ENCODE results near the gene SLC24A5. TPM values are rescaled to one million over a fixed set of nuclear protein-coding genes. Genes with fewer than 3 reads are reported as not detected.

Gene SLC24A5
- not detected in 2 replicates for polyA plus RNA-seq (2013)

DNA sequence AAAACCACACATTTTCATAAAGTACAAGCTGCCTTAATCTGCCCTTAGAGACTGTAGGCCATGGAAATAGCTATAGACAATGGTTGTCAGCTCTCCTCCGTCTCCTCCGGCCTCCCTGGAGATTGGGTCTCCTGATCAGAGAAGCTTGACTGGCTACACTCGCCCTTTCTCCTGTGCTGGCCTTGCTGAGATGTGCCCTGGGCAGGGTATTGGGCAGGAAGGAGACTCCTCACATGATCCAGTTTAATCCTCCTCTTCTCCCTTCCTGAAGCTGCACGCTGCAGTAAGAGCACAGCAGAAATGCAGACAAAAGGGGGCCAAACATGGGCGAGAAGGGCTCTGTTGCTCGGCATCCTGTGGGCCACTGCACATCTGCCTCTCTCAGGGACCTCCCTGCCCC lies at the start of gene SLC24A5:
TSS of gene SLC24A5 (plus strand) at position 246 of the 400 bp plus-strand sequence. CDS start at position 301, 55 bp downstream.
- Histone ChIP-seq H3K4me2 (ENCODE audit: low read length) (no peak within 1 kb of the TSS), H2BK5ac (ENCODE audit: low read depth, low read length, poor library complexity) (no peak within 1 kb of the TSS), H3K4me3 (ENCODE audit: low read depth, low read length) (no peak within 1 kb of the TSS), H3K27me3 (ENCODE audit: insufficient read depth, low read length) (no peaks in the 10 kb centered on the region), H3K4ac (ENCODE audit: low read depth, low read length) (no peak within 1 kb of the TSS), H4K91ac (ENCODE audit: low read depth, low read length) (no peak within 1 kb of the TSS), H3K79me2 (ENCODE audit: control insufficient read depth, insufficient read depth, low read length, poor library complexity) (no peaks in the 10 kb centered on the region), H4K12ac (ENCODE audit: low read depth, low read length) (peak within 1 kb of the TSS; percentile 18), H4K8ac (ENCODE audit: low read depth, low read length) (no peak within 1 kb of the TSS), H3K79me1 (ENCODE audit: low read length) (no peaks in the 10 kb centered on the region), H3K23ac (ENCODE audit: low read length) (no peak within 1 kb of the TSS), H2BK12ac (ENCODE audit: low read length) (no peak within 1 kb of the TSS), H3K18ac (ENCODE audit: low read length) (no peak within 1 kb of the TSS), H2AFZ (ENCODE audit: insufficient read depth, low read length, poor library complexity) (no peak within 1 kb of the TSS), H2BK120ac (ENCODE audit: insufficient read depth, low read length, poor library complexity) (no peak within 1 kb of the TSS), H3K27ac (ENCODE audit: low read depth, low read length) (no peak within 1 kb of the TSS), H3K9me3 (ENCODE audit: insufficient read depth, low read depth, low read length) (peaks cover 1% of the 10 kb centered on the region), H3K4me1 (ENCODE audit: control insufficient read depth in 1 of 2, insufficient read depth in 2 of 2, low read length in 2 of 2) (no peaks in the 10 kb centered on the region), H3K9ac (ENCODE audit: low read length) (no peak within 1 kb of the TSS), H2AK5ac (ENCODE audit: low read length) (no peak within 1 kb of the TSS), H3K14ac (ENCODE audit: low read length) (no peak within 1 kb of the TSS), H3K36me3 (ENCODE audit: control insufficient read depth in 1 of 2, insufficient read depth in 2 of 2, low read length in 2 of 2) (no peaks in the 10 kb centered on the region)
- WGBS (ENCODE audit: extremely low coverage, insufficient coverage, insufficient read length) = no CpG with 5 or more reads among the region's 6 CpGs
- DNase-seq = no peak

DNA sequence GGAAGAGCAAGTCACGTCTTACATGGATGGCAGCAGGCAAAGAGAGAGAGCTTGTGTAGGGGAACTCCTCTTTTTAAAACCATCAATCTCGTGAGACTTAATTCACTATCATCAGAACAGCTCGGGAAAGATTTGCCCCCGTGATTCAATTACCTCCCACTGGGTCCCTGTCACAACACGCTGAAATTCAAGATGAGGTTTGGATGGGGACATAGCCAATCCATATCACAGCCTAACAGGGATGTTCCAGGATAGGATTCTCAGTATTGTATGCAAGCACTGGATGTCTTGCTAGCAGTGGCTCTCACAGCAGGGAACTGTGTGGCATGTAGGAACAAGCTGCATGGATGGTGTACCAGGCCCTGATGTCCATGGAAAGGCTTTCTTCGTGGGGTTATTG lies 47.8 kb upstream of the SLC24A5 start:
- no peak overlapping the region for H4K8ac ChIP-seq (ENCODE audit: low read depth, low read length)
- no peak overlapping the region for H4K12ac ChIP-seq (ENCODE audit: low read depth, low read length)
- H3K4me3 ChIP-seq (ENCODE audit: low read depth, low read length) = peak overlapping the region; percentile 34
- peaks cover 3% of the 10 kb centered on the region for H3K9me3 ChIP-seq (ENCODE audit: insufficient read depth, low read depth, low read length)
- no peak overlapping the region for H3K4me2 ChIP-seq (ENCODE audit: low read length)
- H3K9ac ChIP-seq (ENCODE audit: low read length) = no peak overlapping the region
- H3K79me1 ChIP-seq (ENCODE audit: low read length) = no peaks in the 10 kb centered on the region
- no peak overlapping the region for H2BK120ac ChIP-seq (ENCODE audit: insufficient read depth, low read length, poor library complexity)
- H2BK5ac ChIP-seq (ENCODE audit: low read depth, low read length, poor library complexity) = no peak overlapping the region
- H3K18ac ChIP-seq (ENCODE audit: low read length) = no peak overlapping the region
- no peak overlapping the region for H2AFZ ChIP-seq (ENCODE audit: insufficient read depth, low read length, poor library complexity)
- DNase-seq = no peak
- no peak overlapping the region for H2AK5ac ChIP-seq (ENCODE audit: low read length)
- H3K4ac ChIP-seq (ENCODE audit: low read depth, low read length) = no peak overlapping the region
- H3K23ac ChIP-seq (ENCODE audit: low read length) = peak overlapping the region; percentile 42
- no peaks in the 10 kb centered on the region for H3K36me3 ChIP-seq (ENCODE audit: control insufficient read depth in 1 of 2, insufficient read depth in 2 of 2, low read length in 2 of 2)
- H3K14ac ChIP-seq (ENCODE audit: low read length) = no peak overlapping the region
- no peaks in the 10 kb centered on the region for H3K79me2 ChIP-seq (ENCODE audit: control insufficient read depth, insufficient read depth, low read length, poor library complexity)
- H4K91ac ChIP-seq (ENCODE audit: low read depth, low read length) = no peak overlapping the region
- no peak overlapping the region for H2BK12ac ChIP-seq (ENCODE audit: low read length)
- no peaks in the 10 kb centered on the region for H3K4me1 ChIP-seq (ENCODE audit: control insufficient read depth in 1 of 2, insufficient read depth in 2 of 2, low read length in 2 of 2)
- no CpG with 5 or more reads among the region's 6 CpGs for WGBS (ENCODE audit: extremely low coverage, insufficient coverage, insufficient read length)
- no peak overlapping the region for H3K27ac ChIP-seq (ENCODE audit: low read depth, low read length)
- H3K27me3 ChIP-seq (ENCODE audit: insufficient read depth, low read length) = no peaks in the 10 kb centered on the region

DNA sequence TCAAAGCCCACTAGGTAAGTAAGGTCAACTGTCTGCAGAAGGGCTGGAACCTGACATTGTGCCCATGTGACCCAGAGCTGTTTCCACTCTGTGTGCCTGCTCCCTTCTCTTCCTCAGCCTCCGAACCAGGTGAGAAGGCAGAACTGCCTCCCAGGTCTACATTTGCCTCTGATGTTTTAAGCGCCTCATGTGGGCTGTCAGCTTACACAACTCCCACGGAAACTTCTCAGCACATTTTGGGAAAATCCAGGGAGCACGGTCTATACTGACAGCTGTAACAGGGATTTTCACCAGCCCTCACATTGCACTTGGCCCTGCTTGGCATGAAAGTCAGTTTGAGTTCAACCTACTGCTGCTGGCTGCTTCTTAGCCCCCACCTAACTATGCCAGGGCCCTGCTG lies 46.9 kb upstream of the SLC24A5 start:
- H3K36me3 ChIP-seq (ENCODE audit: control insufficient read depth in 1 of 2, insufficient read depth in 2 of 2, low read length in 2 of 2) = no peaks in the 10 kb centered on the region
- no peak overlapping the region for H4K91ac ChIP-seq (ENCODE audit: low read depth, low read length)
- H3K18ac ChIP-seq (ENCODE audit: low read length) = no peak overlapping the region
- H2AFZ ChIP-seq (ENCODE audit: insufficient read depth, low read length, poor library complexity) = no peak overlapping the region
- no peaks in the 10 kb centered on the region for H3K27me3 ChIP-seq (ENCODE audit: insufficient read depth, low read length)
- WGBS (ENCODE audit: extremely low coverage, insufficient coverage, insufficient read length) = no CpG with 5 or more reads among the region's 4 CpGs
- DNase-seq = no peak
- no peak overlapping the region for H3K4ac ChIP-seq (ENCODE audit: low read depth, low read length)
- no peak overlapping the region for H2BK120ac ChIP-seq (ENCODE audit: insufficient read depth, low read length, poor library complexity)
- no peaks in the 10 kb centered on the region for H3K4me1 ChIP-seq (ENCODE audit: control insufficient read depth in 1 of 2, insufficient read depth in 2 of 2, low read length in 2 of 2)
- no peak overlapping the region for H2BK12ac ChIP-seq (ENCODE audit: low read length)
- H2AK5ac ChIP-seq (ENCODE audit: low read length) = no peak overlapping the region
- H3K4me2 ChIP-seq (ENCODE audit: low read length) = no peak overlapping the region
- no peak overlapping the region for H4K12ac ChIP-seq (ENCODE audit: low read depth, low read length)
- H3K4me3 ChIP-seq (ENCODE audit: low read depth, low read length) = no peak overlapping the region
- no peak overlapping the region for H2BK5ac ChIP-seq (ENCODE audit: low read depth, low read length, poor library complexity)
- no peak overlapping the region for H3K14ac ChIP-seq (ENCODE audit: low read length)
- H3K9me3 ChIP-seq (ENCODE audit: insufficient read depth, low read depth, low read length) = peaks cover 3% of the 10 kb centered on the region
- no peak overlapping the region for H4K8ac ChIP-seq (ENCODE audit: low read depth, low read length)
- H3K9ac ChIP-seq (ENCODE audit: low read length) = no peak overlapping the region
- H3K23ac ChIP-seq (ENCODE audit: low read length) = no peak overlapping the region
- no peaks in the 10 kb centered on the region for H3K79me2 ChIP-seq (ENCODE audit: control insufficient read depth, insufficient read depth, low read length, poor library complexity)
- no peaks in the 10 kb centered on the region for H3K79me1 ChIP-seq (ENCODE audit: low read length)
- no peak overlapping the region for H3K27ac ChIP-seq (ENCODE audit: low read depth, low read length)

DNA sequence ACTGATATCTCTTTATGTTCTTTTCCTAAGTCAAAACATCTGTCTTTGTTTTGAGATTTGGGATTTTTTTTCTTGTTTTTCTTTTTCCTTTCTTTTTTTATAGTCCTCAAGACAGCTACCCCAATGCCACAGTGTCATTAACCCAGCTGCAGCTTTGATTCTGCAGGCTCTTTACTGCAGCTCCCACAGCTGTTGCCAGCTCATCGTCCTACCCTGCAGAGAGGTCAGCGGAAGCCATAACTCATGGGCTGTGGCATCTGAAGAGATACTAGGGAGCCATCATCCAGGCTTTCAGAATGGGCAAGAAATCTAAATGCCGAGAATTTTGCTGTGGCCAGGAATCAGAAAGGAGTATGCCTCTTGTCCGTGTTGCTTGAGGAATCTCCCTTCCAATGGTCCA lies 44.3 kb upstream of the SLC24A5 start:
- Histone ChIP-seq H4K91ac (ENCODE audit: low read depth, low read length) (no peak overlapping the region), H3K27ac (ENCODE audit: low read depth, low read length) (no peak overlapping the region), H2BK12ac (ENCODE audit: low read length) (no peak overlapping the region), H2AFZ (ENCODE audit: insufficient read depth, low read length, poor library complexity) (no peak overlapping the region), H3K79me2 (ENCODE audit: control insufficient read depth, insufficient read depth, low read length, poor library complexity) (no peaks in the 10 kb centered on the region), H3K27me3 (ENCODE audit: insufficient read depth, low read length) (no peaks in the 10 kb centered on the region), H4K12ac (ENCODE audit: low read depth, low read length) (no peak overlapping the region), H3K14ac (ENCODE audit: low read length) (no peak overlapping the region), H3K4ac (ENCODE audit: low read depth, low read length) (no peak overlapping the region), H3K4me1 (ENCODE audit: control insufficient read depth in 1 of 2, insufficient read depth in 2 of 2, low read length in 2 of 2) (no peaks in the 10 kb centered on the region), H3K9me3 (ENCODE audit: insufficient read depth, low read depth, low read length) (peaks cover 3% of the 10 kb centered on the region), H3K4me3 (ENCODE audit: low read depth, low read length) (no peak overlapping the region), H3K4me2 (ENCODE audit: low read length) (no peak overlapping the region), H3K23ac (ENCODE audit: low read length) (no peak overlapping the region), H2BK5ac (ENCODE audit: low read depth, low read length, poor library complexity) (no peak overlapping the region), H4K8ac (ENCODE audit: low read depth, low read length) (no peak overlapping the region), H3K18ac (ENCODE audit: low read length) (no peak overlapping the region), H2AK5ac (ENCODE audit: low read length) (no peak overlapping the region), H2BK120ac (ENCODE audit: insufficient read depth, low read length, poor library complexity) (no peak overlapping the region), H3K36me3 (ENCODE audit: control insufficient read depth in 1 of 2, insufficient read depth in 2 of 2, low read length in 2 of 2) (no peaks in the 10 kb centered on the region), H3K9ac (ENCODE audit: low read length) (no peak overlapping the region), H3K79me1 (ENCODE audit: low read length) (no peaks in the 10 kb centered on the region)
- no CpG with 5 or more reads among the region's 4 CpGs for WGBS (ENCODE audit: extremely low coverage, insufficient coverage, insufficient read length)
- DNase-seq = no peak
